ENCODE results near the gene ELAVL2. TPM values are rescaled to one million over a fixed set of nuclear protein-coding genes. Genes with fewer than 3 reads are reported as not detected.

ELAVL2 gene
- total and polyA plus RNA-seq, 9 of the 15 experiments (the other 6 are each of a cell fraction or from before 2014, with no cell fraction given), result not detected

DNA sequence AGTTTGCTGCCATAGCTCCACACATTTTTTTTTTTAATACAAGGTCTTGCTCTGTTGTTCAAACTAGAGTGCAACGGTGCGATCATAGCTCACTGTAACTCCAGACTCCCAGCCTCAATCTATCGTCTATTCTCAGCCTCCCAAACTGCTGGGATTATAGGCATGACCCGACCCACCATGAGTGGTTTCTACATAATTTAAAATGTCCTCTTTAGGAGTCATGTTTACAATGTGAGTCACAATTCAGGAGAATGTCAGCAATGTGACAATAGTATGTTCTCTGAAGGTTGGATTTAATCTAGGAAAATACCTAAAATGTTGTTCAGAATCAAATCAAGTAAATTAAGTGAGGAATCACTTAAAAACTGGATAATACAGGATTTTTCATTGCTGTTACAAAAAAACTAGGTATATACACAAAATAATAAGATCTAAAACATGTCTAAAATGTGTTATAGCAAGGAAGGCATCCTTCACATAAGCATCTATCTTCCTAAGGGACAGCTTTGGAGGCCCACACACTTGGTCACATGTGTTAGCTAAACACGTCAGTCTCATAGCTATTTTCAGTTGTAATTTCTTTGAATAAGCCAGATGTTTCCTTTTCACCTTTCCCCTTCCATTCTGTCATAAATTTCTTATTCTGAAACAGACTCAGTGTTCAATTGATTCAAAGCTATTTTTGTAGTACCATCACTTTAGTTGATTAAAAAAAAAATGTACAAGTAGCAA is 30.0 kb upstream of the ELAVL2 start (continued):
- TF ChIP-seq, protein P1, sequence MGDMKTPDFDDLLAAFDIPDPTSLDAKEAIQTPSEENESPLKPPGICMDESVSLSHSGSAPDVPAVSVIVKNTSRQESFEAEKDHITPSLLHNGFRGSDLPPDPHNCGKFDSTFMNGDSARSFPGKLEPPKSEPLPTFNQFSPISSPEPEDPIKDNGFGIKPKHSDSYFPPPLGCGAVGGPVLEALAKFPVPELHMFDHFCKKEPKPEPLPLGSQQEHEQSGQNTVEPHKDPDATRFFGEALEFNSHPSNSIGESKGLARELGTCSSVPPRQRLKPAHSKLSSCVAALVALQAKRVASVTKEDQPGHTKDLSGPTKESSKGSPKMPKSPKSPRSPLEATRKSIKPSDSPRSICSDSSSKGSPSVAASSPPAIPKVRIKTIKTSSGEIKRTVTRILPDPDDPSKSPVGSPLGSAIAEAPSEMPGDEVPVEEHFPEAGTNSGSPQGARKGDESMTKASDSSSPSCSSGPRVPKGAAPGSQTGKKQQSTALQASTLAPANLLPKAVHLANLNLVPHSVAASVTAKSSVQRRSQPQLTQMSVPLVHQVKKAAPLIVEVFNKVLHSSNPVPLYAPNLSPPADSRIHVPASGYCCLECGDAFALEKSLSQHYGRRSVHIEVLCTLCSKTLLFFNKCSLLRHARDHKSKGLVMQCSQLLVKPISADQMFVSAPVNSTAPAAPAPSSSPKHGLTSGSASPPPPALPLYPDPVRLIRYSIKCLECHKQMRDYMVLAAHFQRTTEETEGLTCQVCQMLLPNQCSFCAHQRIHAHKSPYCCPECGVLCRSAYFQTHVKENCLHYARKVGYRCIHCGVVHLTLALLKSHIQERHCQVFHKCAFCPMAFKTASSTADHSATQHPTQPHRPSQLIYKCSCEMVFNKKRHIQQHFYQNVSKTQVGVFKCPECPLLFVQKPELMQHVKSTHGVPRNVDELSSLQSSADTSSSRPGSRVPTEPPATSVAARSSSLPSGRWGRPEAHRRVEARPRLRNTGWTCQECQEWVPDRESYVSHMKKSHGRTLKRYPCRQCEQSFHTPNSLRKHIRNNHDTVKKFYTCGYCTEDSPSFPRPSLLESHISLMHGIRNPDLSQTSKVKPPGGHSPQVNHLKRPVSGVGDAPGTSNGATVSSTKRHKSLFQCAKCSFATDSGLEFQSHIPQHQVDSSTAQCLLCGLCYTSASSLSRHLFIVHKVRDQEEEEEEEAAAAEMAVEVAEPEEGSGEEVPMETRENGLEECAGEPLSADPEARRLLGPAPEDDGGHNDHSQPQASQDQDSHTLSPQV (IDR thresholded peaks at IDR 0.05), result no peak
- TF ChIP-seq TGIF2 (CRISPR knock-in tag; IDR thresholded peaks at IDR 0.05) (no peak), MEF2D (tag; conservative IDR thresholded peaks at IDR 0.05; ENCODE audit: low read depth) (no peak), STAG1 (CRISPR knock-in tag; IDR thresholded peaks at IDR 0.05; ENCODE audit: borderline replicate concordance) (no peak), SAFB (IDR thresholded peaks at IDR 0.05; ENCODE audit: borderline replicate concordance, low read depth, low read length) (no peak), KLF10 (CRISPR knock-in tag; IDR thresholded peaks at IDR 0.05) (no peak), ZNF140 (CRISPR knock-in tag; IDR thresholded peaks at IDR 0.05) (no peak)
- TF ChIP-seq, protein P2, sequence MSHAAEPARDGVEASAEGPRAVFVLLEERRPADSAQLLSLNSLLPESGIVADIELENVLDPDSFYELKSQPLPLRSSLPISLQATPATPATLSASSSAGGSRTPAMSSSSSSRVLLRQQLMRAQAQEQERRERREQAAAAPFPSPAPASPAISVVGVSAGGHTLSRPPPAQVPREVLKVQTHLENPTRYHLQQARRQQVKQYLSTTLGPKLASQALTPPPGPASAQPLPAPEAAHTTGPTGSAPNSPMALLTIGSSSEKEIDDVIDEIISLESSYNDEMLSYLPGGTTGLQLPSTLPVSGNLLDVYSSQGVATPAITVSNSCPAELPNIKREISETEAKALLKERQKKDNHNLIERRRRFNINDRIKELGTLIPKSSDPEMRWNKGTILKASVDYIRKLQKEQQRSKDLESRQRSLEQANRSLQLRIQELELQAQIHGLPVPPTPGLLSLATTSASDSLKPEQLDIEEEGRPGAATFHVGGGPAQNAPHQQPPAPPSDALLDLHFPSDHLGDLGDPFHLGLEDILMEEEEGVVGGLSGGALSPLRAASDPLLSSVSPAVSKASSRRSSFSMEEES (CRISPR knock-in tag; IDR thresholded peaks at IDR 0.05), result no peak
- TF ChIP-seq, protein P3, sequence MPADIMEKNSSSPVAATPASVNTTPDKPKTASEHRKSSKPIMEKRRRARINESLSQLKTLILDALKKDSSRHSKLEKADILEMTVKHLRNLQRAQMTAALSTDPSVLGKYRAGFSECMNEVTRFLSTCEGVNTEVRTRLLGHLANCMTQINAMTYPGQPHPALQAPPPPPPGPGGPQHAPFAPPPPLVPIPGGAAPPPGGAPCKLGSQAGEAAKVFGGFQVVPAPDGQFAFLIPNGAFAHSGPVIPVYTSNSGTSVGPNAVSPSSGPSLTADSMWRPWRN (IDR thresholded peaks at IDR 0.05; ENCODE audit: low read depth), result no peak
